Measurements from ENCODE around the gene CHCHD5. TPM values are rescaled to one million over a fixed set of nuclear protein-coding genes. Genes with fewer than 3 reads are reported as not detected.
"Not testable (repeated sequence)": the region's sequence is repeated elsewhere in the genome, so short reads cannot be mapped to it uniquely, and the experiment has no call there.

Gene CHCHD5, protein sequence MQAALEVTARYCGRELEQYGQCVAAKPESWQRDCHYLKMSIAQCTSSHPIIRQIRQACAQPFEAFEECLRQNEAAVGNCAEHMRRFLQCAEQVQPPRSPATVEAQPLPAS
- 10 to 100 TPM; 35.2 to 45.9 (median 45.4) TPM for total RNA-seq

DNA sequence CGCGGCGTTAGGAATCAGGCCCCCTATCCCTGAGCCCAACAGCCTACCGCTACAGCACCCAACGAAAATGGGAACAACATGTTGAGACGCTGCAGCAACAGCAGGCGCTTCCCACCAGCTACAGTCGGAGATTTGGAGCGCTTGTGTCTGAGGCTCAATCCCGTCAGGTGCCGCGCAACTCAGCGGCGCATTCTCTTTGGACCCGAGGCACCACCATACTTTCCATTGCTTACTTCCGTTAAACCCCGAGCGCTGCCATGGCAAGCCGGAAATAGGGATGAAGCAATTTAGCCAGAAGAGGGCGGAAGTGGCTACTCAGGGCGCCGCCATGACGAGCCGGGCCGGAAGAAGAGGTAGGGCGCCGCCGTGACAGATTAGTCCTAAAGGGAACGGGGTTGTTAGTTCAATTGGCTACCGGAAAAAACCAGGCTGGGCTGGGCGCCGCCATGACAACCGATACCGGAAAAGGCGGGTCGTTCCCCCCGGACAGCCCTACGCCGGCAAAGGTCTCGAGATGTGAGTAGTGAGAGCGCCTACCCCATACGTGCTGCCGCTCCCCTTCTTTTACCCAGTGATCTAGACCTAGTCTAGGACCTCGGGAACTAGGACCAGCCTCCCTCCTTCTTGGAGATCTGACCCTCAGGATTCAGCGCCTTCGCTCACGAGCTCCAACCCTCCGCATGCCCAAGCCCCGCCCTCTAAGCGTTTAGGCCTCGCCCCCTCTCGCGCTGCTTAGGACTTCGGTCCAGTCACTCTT, at the start of gene CHCHD5:
TSS of gene CHCHD5 (plus strand) at position 476 of the 757 bp plus-strand sequence. CDS start at position 515, 39 bp downstream.
- H3K4me3 Mint-ChIP-seq, result peak within 1 kb of the TSS; percentile 87
- H3K36me3 Mint-ChIP-seq (ENCODE audit: insufficient read depth), result peaks cover 11% of the 10 kb centered on the region
- H3K27me3 Mint-ChIP-seq (ENCODE audit: low read depth), result no peaks in the 10 kb centered on the region
- peaks cover 39% of the 10 kb centered on the region for H3K4me1 Mint-ChIP-seq (ENCODE audit: low read depth)
- H3K9me3 Mint-ChIP-seq, result no peaks in the 10 kb centered on the region
- DNase-seq (peak; percentile 87), ATAC-seq (peak; percentile 94)

DNA sequence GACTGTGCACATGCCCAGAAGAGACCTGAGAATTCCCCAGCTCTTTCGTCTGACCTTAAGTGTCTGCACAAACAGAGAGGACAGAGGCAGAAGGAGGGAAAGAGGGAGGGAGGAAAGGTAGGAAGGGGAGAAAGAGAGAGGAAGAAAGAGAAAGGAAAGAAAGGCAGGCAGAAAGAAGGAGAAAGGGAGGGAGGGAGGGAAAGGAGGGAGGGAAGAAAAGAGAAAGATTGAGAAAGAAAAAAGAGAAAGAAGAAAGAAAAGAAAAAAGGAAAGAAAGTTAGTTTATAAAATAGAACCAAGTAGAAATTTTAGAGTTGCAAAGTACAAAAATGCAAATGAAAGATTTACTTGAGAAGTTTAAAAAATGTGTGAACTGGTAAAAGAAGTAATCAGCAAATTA, 49.6 kb upstream of the CHCHD5 start:
- Mint-ChIP-seq H3K4me1 (ENCODE audit: low read depth) (no peaks in the 10 kb centered on the region), H3K9me3 (no peaks in the 10 kb centered on the region), H3K27me3 (ENCODE audit: low read depth) (no peaks in the 10 kb centered on the region), H3K36me3 (ENCODE audit: insufficient read depth) (peaks cover 13% of the 10 kb centered on the region), H3K4me3 (no peak overlapping the region)
- no peak for DNase-seq
- no peak for ATAC-seq

DNA sequence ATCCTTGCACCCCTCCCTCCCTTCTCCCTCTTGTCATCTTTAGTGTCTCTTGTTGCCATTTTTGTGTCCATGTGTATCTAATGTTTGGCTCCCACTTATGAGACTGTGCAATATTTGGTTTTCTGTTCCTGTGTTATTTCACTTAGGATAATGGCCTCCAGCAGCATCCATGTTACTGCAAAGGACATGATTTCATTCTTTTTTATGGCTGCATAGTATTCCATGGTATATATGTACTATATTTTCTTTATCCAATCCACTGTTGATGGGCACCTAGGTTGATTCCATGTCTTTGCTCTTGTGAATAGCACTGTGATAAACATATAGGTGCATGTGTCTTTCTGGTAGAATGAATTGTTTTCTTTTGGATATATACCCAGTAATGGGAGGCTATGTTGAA, 47.7 kb upstream of the CHCHD5 start:
- not testable (repeated sequence) for H3K4me3 Mint-ChIP-seq; H3K27me3 Mint-ChIP-seq (ENCODE audit: low read depth); H3K4me1 Mint-ChIP-seq (ENCODE audit: low read depth); H3K9me3 Mint-ChIP-seq; ATAC-seq; H3K36me3 Mint-ChIP-seq (ENCODE audit: insufficient read depth); DNase-seq

DNA sequence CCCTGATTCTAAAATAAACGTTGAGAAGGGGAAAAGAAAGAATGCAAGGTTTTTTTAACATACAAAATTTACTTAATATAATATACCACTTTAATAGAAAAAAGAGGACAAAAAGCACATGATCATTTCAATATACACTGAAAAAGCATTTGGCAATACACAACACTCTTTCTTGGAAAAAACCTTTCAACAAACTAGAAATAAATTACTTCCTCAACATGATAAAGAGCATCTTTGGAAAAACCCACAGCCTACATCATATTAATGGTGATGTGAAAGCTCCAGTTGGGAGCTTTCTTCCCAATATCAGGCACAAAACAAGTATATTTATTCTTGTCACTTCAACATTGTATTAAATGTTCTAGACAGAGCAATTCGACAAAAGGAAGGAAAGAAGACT, 45.1 kb upstream of the CHCHD5 start:
- DNase-seq, result no peak
- peaks cover 6% of the 10 kb centered on the region for H3K4me1 Mint-ChIP-seq (ENCODE audit: low read depth)

DNA sequence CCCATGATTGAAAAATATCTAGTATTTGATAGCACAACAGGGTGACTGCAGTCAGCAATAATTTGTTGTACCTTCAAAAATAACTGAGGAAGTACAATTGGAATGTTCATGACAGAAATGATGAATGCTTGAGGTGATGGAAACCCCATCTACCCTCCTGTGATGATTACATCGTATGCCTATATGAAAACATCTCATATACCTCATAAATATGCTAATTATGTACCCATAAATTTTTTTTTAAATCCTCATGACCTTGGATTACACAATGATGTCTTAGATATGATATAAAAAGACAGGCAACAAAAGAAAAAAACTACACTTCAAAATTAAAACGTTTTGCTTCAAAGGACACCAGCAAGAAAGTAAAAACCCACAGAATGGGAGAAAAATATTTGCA, 43.5 kb upstream of the CHCHD5 start:
- H3K9me3 Mint-ChIP-seq, result no peaks in the 10 kb centered on the region
- ATAC-seq (no peak), DNase-seq (no peak)
- H3K4me1 Mint-ChIP-seq (ENCODE audit: low read depth), result peaks cover 10% of the 10 kb centered on the region
- no peaks in the 10 kb centered on the region for H3K27me3 Mint-ChIP-seq (ENCODE audit: low read depth)
- H3K4me3 Mint-ChIP-seq, result no peak overlapping the region
- no peaks in the 10 kb centered on the region for H3K36me3 Mint-ChIP-seq (ENCODE audit: insufficient read depth)

More for the DNA sequence above, 45.1 kb upstream of the CHCHD5 start:
- H3K36me3 Mint-ChIP-seq (ENCODE audit: insufficient read depth), result no peaks in the 10 kb centered on the region
- no peaks in the 10 kb centered on the region for H3K9me3 Mint-ChIP-seq
- ATAC-seq, result no peak
- no peaks in the 10 kb centered on the region for H3K27me3 Mint-ChIP-seq (ENCODE audit: low read depth)
- H3K4me3 Mint-ChIP-seq, result no peak overlapping the region

DNA sequence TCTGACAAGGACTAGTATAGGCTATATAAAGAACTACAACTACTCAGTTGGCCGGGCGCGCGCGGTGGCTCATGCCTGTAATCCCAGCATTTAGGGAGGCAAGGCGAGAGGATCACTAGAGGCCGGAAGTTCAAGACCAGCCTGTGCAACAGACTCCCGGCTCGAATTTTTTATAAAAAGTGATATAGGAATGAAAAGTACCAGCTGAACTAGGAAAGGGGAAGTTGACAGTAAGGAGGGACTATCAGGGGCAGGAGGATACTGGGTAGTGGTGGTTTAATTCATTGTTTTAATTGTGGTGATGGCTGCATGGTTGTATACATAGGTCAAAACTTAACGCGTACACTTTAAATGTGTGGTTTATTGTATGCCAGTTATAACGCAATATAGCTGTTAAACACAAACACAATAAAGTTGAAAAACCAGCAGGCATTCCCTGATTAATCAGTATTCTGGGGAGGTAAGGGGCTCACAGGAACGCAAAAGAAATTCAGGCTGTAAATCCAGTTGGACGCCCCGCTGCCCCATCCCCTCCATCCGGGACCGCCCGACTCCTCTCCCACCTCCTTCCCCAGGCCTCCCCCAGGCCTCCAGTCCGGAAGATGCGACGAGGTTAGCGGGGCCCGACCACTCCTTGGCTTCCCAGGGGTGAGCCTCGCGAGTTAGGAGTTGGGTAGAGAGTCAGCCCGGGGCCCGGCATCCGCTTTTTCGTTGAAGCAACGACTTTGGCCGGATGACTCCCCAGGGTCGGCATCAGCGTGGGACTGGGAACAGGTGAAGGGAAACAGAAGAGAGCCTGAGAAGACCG, 42.9 kb upstream of the CHCHD5 start:
- Mint-ChIP-seq H3K36me3 (ENCODE audit: insufficient read depth) (peaks cover 4% of the 10 kb centered on the region), H3K4me1 (ENCODE audit: low read depth) (peaks cover 10% of the 10 kb centered on the region), H3K4me3 (no peak overlapping the region), H3K27me3 (ENCODE audit: low read depth) (no peaks in the 10 kb centered on the region), H3K9me3 (no peaks in the 10 kb centered on the region)
- peak; percentile 54 for DNase-seq
- peak; percentile 74 to 76 for ATAC-seq

DNA sequence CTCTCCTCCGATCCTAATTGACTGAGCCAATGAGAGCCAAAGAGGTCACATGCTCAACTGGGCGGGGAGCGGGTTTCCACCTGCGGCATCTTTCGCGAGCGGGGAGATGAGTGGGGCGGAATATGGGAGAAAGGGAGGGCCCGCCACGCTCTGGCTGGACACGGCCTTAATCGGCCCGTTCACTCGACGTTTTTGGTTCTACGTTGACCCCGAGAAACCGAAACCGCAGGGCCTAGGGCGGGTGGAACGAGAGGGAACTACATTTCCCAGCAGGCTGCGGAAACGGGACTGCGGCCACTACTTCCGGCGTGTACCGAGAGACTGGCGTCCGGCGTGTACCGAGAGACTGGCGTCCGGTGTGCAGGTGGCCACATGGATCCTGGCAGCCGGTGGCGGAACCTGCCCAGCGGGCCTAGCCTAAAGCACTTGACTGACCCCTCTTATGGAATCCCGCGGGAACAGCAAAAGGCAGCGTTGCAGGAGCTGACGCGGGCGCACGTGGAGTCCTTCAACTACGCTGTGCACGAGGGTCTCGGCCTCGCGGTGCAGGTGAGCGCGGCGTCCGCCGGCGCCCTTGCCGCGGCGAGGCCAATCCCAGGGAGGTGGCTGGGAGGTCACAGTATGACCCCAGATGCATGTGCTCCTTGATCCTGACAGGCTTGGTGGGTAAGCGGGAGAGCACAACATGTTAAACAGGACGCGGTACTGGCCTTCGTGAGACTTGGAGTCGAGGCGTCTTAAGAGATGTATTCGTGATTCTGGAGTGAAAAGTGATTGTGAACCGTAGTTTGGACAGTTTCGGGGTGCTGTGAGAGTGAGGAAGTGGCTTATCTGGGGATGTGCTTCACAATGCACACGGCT, 42.1 kb upstream of the CHCHD5 start, which contains the start of gene POLR1B:
TSS of gene POLR1B (plus strand) at position 343 of the 861 bp plus-strand sequence. CDS start at position 373, 30 bp downstream.
- Mint-ChIP-seq H3K4me3 (no peak within 1 kb of the TSS), H3K9me3 (no peaks in the 10 kb centered on the region), H3K27me3 (ENCODE audit: low read depth) (no peaks in the 10 kb centered on the region), H3K4me1 (ENCODE audit: low read depth) (peaks cover 10% of the 10 kb centered on the region), H3K36me3 (ENCODE audit: insufficient read depth) (peaks cover 9% of the 10 kb centered on the region)
- DNase-seq (peak; percentile 64), ATAC-seq (peak; percentile 83 to 85)

DNA sequence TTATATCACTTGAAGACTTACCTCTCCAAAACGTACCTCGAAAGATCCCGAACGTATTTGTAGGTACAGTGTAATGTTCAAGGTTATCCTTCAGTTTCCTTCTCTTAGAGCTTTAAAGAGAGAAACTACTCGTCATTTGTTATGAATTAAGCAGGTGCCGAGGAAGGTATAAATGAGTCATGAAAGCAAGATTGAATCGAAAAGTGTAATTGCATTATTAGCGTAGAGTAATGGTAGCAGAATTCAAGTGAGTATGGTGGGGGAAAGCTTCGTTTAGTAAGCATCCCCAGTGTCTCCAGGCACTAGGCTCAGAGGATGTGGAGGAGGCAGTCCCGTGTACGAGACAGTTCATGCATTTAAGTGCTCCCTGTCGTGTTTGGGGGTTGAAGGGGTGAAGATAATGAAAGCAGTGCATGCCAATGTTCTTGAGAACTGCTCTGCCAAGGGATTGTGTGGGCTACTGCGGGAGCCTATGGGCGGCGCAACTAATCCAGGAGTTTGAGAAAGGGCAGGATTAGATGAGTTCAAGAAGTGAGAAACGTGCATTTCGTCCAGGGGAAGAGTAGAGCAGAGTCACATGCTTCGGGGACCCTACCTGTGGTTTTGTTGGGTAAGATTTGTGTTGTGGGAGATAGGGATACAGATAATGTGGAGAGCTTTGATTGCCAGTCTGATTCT, 41.3 kb upstream of the CHCHD5 start:
- ATAC-seq, result peak; percentile 44 to 53
- Mint-ChIP-seq H3K9me3 (no peaks in the 10 kb centered on the region), H3K36me3 (ENCODE audit: insufficient read depth) (peaks cover 16% of the 10 kb centered on the region), H3K4me3 (no peak overlapping the region), H3K4me1 (ENCODE audit: low read depth) (peaks cover 10% of the 10 kb centered on the region), H3K27me3 (ENCODE audit: low read depth) (no peaks in the 10 kb centered on the region)
- DNase-seq, result no peak

DNA sequence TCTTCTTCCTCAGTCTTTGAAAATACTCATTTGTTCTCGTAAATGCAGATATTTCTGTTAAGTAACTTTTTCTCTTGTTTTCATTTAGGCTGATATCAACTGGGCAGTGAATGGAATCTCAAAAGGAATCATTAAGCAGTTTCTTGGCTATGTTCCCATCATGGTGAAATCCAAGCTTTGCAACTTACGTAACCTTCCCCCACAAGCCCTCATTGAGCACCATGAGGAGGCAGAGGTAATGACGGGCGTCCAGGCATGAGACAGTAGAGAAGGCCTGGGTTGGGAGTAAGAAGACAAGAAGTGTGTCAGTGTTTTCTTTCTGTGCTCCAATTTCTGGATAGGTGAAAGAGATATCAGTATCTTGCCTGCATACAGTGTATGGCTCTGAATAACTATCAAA, 37.1 kb upstream of the CHCHD5 start:
- peaks cover 43% of the 10 kb centered on the region for H3K36me3 Mint-ChIP-seq (ENCODE audit: insufficient read depth)
- no peaks in the 10 kb centered on the region for H3K27me3 Mint-ChIP-seq (ENCODE audit: low read depth)
- no peak overlapping the region for H3K4me3 Mint-ChIP-seq
- H3K4me1 Mint-ChIP-seq (ENCODE audit: low read depth), result peaks cover 4% of the 10 kb centered on the region
- ATAC-seq, result no peak
- no peaks in the 10 kb centered on the region for H3K9me3 Mint-ChIP-seq
- no peak for DNase-seq

DNA sequence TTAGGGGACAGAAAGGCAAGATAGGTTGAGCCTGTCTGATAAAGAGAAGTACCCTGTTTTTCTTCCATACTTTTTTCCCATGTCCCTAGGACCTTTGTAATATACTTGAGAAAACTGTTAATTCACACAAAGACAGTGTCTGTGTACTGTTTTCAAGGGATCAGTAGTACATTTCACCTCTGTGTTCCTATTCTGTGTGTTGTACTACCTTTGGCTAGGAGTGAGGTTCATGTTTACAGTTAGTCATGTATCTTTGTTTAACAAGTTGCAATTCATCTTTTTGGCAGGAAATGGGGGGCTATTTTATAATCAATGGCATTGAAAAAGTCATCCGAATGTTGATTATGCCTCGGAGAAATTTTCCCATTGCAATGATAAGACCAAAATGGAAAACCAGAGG, 35.4 kb upstream of the CHCHD5 start:
- ATAC-seq (no peak), DNase-seq (no peak)
- Mint-ChIP-seq H3K9me3 (no peaks in the 10 kb centered on the region), H3K36me3 (ENCODE audit: insufficient read depth) (peaks cover 54% of the 10 kb centered on the region), H3K4me3 (no peak overlapping the region), H3K27me3 (ENCODE audit: low read depth) (no peaks in the 10 kb centered on the region), H3K4me1 (ENCODE audit: low read depth) (peaks cover 4% of the 10 kb centered on the region)

DNA sequence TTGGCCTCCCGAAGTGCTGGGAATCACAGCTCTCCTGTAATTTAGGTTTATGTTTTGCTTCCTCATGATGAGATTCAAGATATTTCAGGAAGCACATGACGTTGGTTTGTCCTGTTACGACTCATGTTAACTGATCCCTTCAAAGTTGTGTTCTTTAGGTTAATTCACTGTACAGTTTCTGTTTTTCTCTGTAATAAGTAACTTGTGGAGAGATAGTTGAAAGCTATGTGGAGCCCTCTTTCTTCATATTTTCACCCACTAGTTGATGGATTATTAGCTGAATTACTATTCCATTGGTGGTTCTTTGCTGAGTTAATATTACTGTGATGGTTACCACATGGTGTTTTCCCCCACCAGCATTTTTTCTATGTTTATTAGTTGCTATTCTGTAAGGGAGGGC, 18.3 kb upstream of the CHCHD5 start:
- ATAC-seq, result no peak
- Mint-ChIP-seq H3K36me3 (ENCODE audit: insufficient read depth) (peaks cover 59% of the 10 kb centered on the region), H3K4me3 (no peak overlapping the region), H3K27me3 (ENCODE audit: low read depth) (no peaks in the 10 kb centered on the region), H3K4me1 (ENCODE audit: low read depth) (no peaks in the 10 kb centered on the region), H3K9me3 (peaks cover 9% of the 10 kb centered on the region)
- DNase-seq, result no peak

DNA sequence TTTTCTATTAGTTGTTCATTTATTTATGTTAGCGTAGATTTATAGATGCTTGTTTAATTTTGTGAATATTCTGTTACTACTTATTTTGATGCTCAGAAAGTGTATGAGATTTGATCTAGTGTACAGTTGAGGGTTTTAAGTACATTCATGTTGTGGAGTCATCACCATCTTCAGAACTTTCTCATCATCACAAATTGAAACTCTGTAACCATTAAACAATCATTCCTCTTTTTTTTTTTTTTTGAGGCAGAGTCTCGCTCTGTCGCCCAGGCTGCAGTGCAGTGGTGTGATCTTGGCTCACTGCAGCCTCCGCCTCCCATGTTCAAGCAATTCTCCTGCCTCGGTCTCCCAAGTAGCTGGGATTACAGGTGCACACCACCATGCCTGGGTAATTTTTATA, 17.9 kb upstream of the CHCHD5 start:
- not testable (repeated sequence) for DNase-seq; H3K9me3 Mint-ChIP-seq; ATAC-seq; H3K4me3 Mint-ChIP-seq; H3K4me1 Mint-ChIP-seq (ENCODE audit: low read depth); H3K27me3 Mint-ChIP-seq (ENCODE audit: low read depth)
- H3K36me3 Mint-ChIP-seq (ENCODE audit: insufficient read depth), result peaks cover 60% of the 10 kb centered on the region

DNA sequence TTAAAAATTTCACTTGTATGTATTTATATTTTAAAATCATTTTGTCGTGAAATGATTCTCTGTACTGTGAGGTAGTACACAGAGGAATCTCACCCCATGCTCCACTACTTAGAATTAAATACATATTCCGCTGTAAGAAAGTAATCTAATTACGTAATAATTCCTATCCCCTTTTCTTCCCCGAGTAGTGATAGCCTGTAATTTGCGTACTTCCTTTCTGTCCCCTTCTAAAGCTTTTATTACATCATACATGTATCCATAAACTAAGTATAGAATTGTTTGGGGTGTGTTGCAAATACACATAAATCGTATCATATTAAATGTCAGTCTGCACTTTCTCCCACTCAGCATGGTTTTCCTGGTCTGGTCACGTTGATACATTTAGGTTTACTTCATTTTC, 12.4 kb upstream of the CHCHD5 start:
- Mint-ChIP-seq H3K4me3 (no peak overlapping the region), H3K36me3 (ENCODE audit: insufficient read depth) (peaks cover 80% of the 10 kb centered on the region), H3K9me3 (peaks cover 9% of the 10 kb centered on the region), H3K4me1 (ENCODE audit: low read depth) (no peaks in the 10 kb centered on the region), H3K27me3 (ENCODE audit: low read depth) (no peaks in the 10 kb centered on the region)
- DNase-seq, result no peak
- ATAC-seq, result no peak

Data from activated T-cell treated with anti-CD3 and anti-CD28 coated beads, Interleukin-2, amount 50 U/mL, for 4 hours (primary cell).